Upper lobe of left lung (tissue), 6 donors: ENCODE results near the gene PFN2. TPM values are rescaled to one million over a fixed set of nuclear protein-coding genes. Genes with fewer than 3 reads are reported as not detected.
"Not testable (repeated sequence)": the region's sequence is repeated elsewhere in the genome, so short reads cannot be mapped to it uniquely, and the experiment has no call there.

Source experiments
- ATAC-seq, 2 donors: fragments of 200-7000 bp; cut with Tn5 transposase; one replicate each; pipeline ENCODE4 v1.9.1; 2022; ENCODE audit warnings: mild to moderate bottlenecking in 2 of 2, moderate library complexity in 2 of 2; ENCODE audit not compliant: low FRiP score in 2 of 2
- DNase-seq, 2 donors: peaks; one replicate each; pipeline ENCODE4 v3.0.0-alpha.2; 2019 to 2020
- H3K27ac ChIP-seq, 4 donors: fragments of 200-600 bp; sonication (generic); one replicate each; pipeline ENCODE4 v1.5.1; 2016 to 2019
- H3K27me3 ChIP-seq, 4 donors: fragments of 200-600 bp; sonication (generic); one replicate each; pipeline ENCODE4 v1.5.1; 2017 to 2019
- H3K36me3 ChIP-seq, 4 donors: fragments of 200-600 bp; sonication (generic); one replicate each; pipeline ENCODE4 v1.5.1; 2016 to 2019
- H3K4me1 ChIP-seq, 4 donors: fragments of 200-600 bp; sonication (generic); one replicate each; pipeline ENCODE4 v1.5.1; 2018 to 2019
- H3K4me3 ChIP-seq, 4 donors: fragments of 200-600 bp; sonication (generic); one replicate each; pipeline ENCODE4 v1.5.1; 2017 to 2019; ENCODE audit warnings: mild to moderate bottlenecking in 2 of 4, moderate library complexity in 1 of 4
- H3K9me3 ChIP-seq, 4 donors: fragments of 200-600 bp; sonication (generic); one replicate each; pipeline ENCODE4 v1.5.1; 2018 to 2019
- EP300 ChIP-seq, 4 donors: sonication (generic); formaldehyde crosslinking; IDR thresholded peaks; one replicate each; pipeline ENCODE4 v1.5.1; 2017; ENCODE audit warnings: antibody characterized with exemption in 4 of 4, control low read depth in 2 of 4
- POLR2A ChIP-seq, 4 donors: fragments of 450-650 bp; IDR thresholded peaks; one replicate each; pipeline ENCODE4 v1.5.1; 2016 to 2017; ENCODE audit warnings: antibody characterized with exemption in 4 of 4, mild to moderate bottlenecking in 2 of 4
- POLR2AphosphoS5 ChIP-seq, 2 donors: sonication (generic); formaldehyde crosslinking; IDR thresholded peaks; one replicate each; pipeline ENCODE4 v1.5.1; 2017; ENCODE audit warnings: antibody characterized with exemption in 2 of 2
- WGBS, 2 donors: methylation state at CpG; one replicate each; pipeline ENCODE4 v1.1.5; 2017 to 2018; 5-methylcytosine and 5-hydroxymethylcytosine counted together
- total RNA-seq, 6 donors: library from RNA; depleted of rRNA in 4 of 6; stranded (reverse); fragments of >200 nt in 4 of 6; gene quantifications; one replicate each; pipeline versions ENCODE4 v1.1.0 to v1.2.1, GENCODE V29; 2016 to 2021
- TF ChIP-seq, protein P1 (sequence below), 6 experiments: fragments of 450-650 bp in 4 of 6; fragments of 200-600 bp in 2 of 6; sonication (generic) in 2 of 6; IDR thresholded peaks; one replicate each; pipeline ENCODE4 v1.5.1; 2016 to 2019; ENCODE audit warnings: antibody characterized with exemption in 6 of 6
- donor health status: DM: no; HTN: no; CAD: no; lungs with moderate emphysema.
- donor health status: DM: no; HTN: yes; CAD: no; lungs with severe emphysema.

Gene PFN2
- total RNA-seq, 6 donors from 2014 or later, result 6.3 to 38.5 (median 16.8) TPM

DNA sequence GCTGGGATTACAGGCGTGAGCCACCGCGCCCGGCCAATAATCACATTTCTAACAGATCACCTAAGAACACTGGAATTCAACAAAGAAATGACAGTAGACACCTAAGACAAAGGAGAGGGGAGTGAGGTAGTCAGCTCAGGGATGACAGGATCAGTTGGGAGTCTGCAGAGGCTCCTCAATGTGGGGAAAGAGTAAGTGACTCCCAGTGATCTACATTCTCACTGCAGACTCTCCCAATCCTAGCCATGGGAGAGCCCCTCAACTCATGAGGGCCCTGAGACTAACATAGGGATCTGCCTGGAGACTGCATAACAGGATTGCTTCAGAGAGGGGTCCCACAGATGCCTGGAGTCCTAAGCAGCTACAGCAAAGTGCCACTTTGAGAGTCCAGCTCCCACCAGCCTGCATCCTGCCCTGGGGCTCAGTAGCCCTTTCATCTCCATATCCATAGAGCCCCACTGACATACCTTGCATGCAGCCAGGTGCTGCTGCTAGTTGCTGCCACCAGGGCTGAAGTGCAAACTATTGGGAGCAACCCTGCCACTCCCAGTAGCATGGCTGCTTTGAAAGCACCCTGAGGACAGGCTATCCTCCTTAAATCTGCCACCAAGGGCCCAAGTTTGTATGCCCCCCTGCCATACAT lies 21.8 kb upstream of the PFN2 start:
- H3K27ac ChIP-seq, result no peak overlapping the region
- H3K36me3 ChIP-seq, result no peaks in the 10 kb centered on the region
- no peaks in the 10 kb centered on the region for H3K27me3 ChIP-seq
- H3K9me3 ChIP-seq, result peaks cover 3 to 11% (median 11%) of the 10 kb centered on the region in 4 donors
- TF ChIP-seq EP300 (IDR thresholded peaks at IDR 0.05), result no peak
- TF ChIP-seq POLR2A (IDR thresholded peaks at IDR 0.05), result no peak
- ATAC-seq, result no peak
- WGBS, 2 donors, result 96 to 99% methylated on average over 4 of the region's 4 CpGs
- no peak overlapping the region for H3K4me3 ChIP-seq
- H3K4me1 ChIP-seq, result no peaks in the 10 kb centered on the region
- no peak for DNase-seq

DNA sequence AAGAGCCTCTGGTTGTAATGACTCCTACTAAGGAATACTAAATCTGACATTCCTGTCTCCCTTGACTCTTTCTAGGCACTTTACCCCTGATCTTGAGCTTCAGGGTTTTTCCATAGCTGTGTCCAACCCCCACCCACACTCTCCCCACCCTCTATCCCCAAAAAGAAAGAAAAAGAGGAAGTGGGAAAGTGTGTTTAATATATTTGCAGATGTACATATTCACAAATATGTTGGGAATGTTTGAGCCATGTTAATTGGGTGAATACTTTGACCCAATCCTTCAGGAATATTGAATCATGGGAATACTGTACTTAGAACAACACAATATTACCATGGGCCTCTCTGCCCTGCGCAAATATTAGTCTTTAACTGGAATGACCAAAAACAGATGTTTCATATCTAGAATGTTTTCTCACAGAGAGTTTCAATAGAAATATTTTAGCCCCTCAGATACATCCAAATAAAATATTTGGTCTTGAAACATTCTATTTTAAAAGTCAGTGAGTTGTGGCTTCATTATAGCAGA lies 19.8 kb upstream of the PFN2 start:
- Histone ChIP-seq H3K27me3 (no peaks in the 10 kb centered on the region), H3K4me3 (no peak overlapping the region), H3K9me3 (peaks cover 3 to 11% (median 11%) of the 10 kb centered on the region in 4 donors), H3K4me1 (no peaks in the 10 kb centered on the region), H3K27ac (no peak overlapping the region), H3K36me3 (no peaks in the 10 kb centered on the region)
- TF ChIP-seq, protein P1, sequence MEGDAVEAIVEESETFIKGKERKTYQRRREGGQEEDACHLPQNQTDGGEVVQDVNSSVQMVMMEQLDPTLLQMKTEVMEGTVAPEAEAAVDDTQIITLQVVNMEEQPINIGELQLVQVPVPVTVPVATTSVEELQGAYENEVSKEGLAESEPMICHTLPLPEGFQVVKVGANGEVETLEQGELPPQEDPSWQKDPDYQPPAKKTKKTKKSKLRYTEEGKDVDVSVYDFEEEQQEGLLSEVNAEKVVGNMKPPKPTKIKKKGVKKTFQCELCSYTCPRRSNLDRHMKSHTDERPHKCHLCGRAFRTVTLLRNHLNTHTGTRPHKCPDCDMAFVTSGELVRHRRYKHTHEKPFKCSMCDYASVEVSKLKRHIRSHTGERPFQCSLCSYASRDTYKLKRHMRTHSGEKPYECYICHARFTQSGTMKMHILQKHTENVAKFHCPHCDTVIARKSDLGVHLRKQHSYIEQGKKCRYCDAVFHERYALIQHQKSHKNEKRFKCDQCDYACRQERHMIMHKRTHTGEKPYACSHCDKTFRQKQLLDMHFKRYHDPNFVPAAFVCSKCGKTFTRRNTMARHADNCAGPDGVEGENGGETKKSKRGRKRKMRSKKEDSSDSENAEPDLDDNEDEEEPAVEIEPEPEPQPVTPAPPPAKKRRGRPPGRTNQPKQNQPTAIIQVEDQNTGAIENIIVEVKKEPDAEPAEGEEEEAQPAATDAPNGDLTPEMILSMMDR (IDR thresholded peaks at IDR 0.05), result no peak
- TF ChIP-seq POLR2A (IDR thresholded peaks at IDR 0.05) (no peak), POLR2AphosphoS5 (IDR thresholded peaks at IDR 0.05) (no peak)
- DNase-seq (no peak), ATAC-seq (no peak)
- 74 to 84% methylated on average over 1 of the region's 1 CpG for WGBS, 2 donors

DNA sequence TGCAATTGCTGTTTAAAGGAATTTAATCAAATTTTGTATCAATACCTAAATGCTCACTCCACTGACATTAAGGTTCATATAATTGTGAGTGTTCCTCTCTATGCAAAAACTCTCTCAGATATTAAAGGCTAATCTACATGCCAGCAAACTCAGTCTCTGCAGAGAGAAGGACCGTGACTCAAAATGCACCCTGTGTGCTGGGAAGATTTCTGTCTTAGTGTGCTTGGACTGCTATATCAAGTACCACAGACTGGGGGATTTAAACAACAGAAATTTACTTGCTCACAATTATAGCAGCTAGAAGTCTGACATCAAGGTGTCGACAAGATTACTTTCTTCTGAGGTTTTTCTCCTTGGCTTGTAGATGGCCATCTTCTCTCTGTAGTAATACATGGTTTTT lies 18.6 kb upstream of the PFN2 start:
- no peak overlapping the region for H3K27ac ChIP-seq
- H3K4me3 ChIP-seq, result no peak overlapping the region
- WGBS, 2 donors, result 83 to 91% methylated on average over 2 of the region's 2 CpGs
- H3K9me3 ChIP-seq, result peaks cover 0 to 4% (median 2%) of the 10 kb centered on the region in 4 donors
- ATAC-seq (no peak), DNase-seq (no peak)
- no peaks in the 10 kb centered on the region for H3K27me3 ChIP-seq
- H3K4me1 ChIP-seq, result no peaks in the 10 kb centered on the region
- TF ChIP-seq POLR2A (IDR thresholded peaks at IDR 0.05) (no peak), POLR2AphosphoS5 (IDR thresholded peaks at IDR 0.05) (no peak), EP300 (IDR thresholded peaks at IDR 0.05) (no peak)
- TF ChIP-seq, protein P1 (IDR thresholded peaks at IDR 0.05), result no peak
- H3K36me3 ChIP-seq, result no peaks in the 10 kb centered on the region

DNA sequence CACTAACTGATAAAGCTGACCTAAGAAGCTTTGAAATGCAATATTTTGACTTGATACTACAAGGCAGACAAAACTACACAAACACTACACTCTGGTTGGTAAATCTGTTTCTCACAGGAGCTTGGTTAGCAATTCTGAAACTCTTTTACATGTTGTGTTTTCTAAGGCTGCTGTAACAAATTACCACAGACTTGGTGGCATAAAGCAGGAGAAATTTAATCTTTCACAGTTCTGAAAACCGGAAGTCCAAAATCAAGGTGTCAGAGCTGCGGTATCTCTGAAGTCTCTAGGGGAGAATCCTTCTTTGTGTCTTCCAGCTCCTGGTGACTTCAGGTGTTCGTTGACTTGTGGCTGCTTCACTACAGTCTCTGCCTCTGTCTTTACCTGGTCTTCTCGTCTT lies 12.9 kb upstream of the PFN2 start:
- Histone ChIP-seq H3K4me1 (no peaks in the 10 kb centered on the region), H3K4me3 (no peak overlapping the region), H3K27me3 (no peaks in the 10 kb centered on the region), H3K9me3 (no peaks in the 10 kb centered on the region), H3K27ac (no peak overlapping the region), H3K36me3 (no peaks in the 10 kb centered on the region)
- TF ChIP-seq EP300 (IDR thresholded peaks at IDR 0.05), result no peak
- no peak for TF ChIP-seq POLR2AphosphoS5 (IDR thresholded peaks at IDR 0.05)
- no peak for TF ChIP-seq POLR2A (IDR thresholded peaks at IDR 0.05)
- TF ChIP-seq, protein P1 (IDR thresholded peaks at IDR 0.05), result no peak
- DNase-seq (no peak), ATAC-seq (no peak)
- 92 to 95% methylated on average over 4 of the region's 4 CpGs for WGBS, 2 donors

DNA sequence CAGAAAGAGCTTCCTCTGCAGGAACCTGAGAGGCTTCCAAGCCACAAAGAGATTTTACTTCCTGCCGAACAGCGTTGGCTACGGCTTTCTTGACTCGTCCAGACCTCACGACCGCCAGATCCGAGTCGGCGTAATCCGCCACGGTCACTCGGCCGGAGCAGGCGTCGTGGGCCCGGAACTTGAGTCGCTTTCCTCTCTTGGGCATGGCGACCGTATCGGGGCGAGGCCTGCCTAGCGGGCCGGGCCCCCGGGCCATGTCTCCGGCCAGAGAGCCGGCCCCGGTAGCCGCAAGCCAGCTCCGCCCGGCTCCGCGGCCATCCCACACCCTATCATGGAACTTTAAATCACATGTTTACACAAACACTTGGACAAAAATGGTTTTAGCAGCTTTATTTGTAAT lies 12.4 kb upstream of the PFN2 start:
- WGBS, 2 donors, result 89 to 96% methylated on average over 32 of the region's 32 CpGs

DNA sequence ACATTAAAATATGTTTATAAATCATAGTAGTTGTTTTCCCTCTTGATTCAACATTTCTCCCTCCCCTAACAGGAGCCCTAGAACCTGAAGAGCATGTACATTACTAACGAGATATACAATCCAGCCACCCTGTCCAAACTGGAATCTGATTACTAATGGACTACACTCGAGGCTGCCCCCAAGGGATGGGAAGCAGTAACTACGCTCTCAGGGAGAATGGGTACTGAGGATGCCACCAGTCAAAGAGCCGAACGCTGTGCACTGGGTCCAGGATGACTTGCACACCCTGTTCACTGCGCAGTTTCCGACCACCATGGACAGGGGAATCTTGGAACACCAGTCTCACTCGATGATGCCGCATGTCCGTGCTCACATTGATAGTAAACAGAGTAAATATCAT lies 11.3 kb upstream of the PFN2 start:
- H3K4me3 ChIP-seq, H3K27ac ChIP-seq, H3K9me3 ChIP-seq, H3K36me3 ChIP-seq, H3K4me1 ChIP-seq, H3K27me3 ChIP-seq, DNase-seq: not testable (repeated sequence)
- 69 to 74% methylated on average over 5 to 7 of the region's 10 CpGs for WGBS, 2 donors
- peak in 1 of 2 donors; percentile 48 for ATAC-seq

More for the DNA sequence above, 12.4 kb upstream of the PFN2 start:
- not testable (repeated sequence) for H3K4me1 ChIP-seq, H3K36me3 ChIP-seq, H3K27ac ChIP-seq, ATAC-seq, H3K9me3 ChIP-seq, H3K27me3 ChIP-seq, H3K4me3 ChIP-seq
- peak in 1 of 2 donors; percentile 68 for DNase-seq
